SK-N-SH (cell line): ENCODE results near the gene GSTA1. TPM values are rescaled to one million over a fixed set of nuclear protein-coding genes. Genes with fewer than 3 reads are reported as not detected.
"Not testable (repeated sequence)": the region's sequence is repeated elsewhere in the genome, so short reads cannot be mapped to it uniquely, and the experiment has no call there.

ENCODE experiments used
- CTCF ChIA-PET: fragments of 300-600, 350-600 bp; formaldehyde crosslinking; extraction: SDS; loops from one replicate; lab custom pipeline; 2021; lab: Yijun Ruan, JAX
- POLR2A ChIA-PET: fragments of 350-600 bp; sonication (Branson Sonifier 250); formaldehyde crosslinking; extraction: SDS; loops from one replicate; lab custom pipeline; 2020; ENCODE audit warnings: antibody characterized with exemption, inconsistent platforms; lab: Yijun Ruan, JAX
- DNase-seq: peaks from one replicate; pipeline ENCODE4 v3.0.0; 2012
- H2AFZ ChIP-seq: fragments of 200-600 bp; sonication (generic); 2 replicates; pipeline ENCODE4 v1.8.1; 2016; ENCODE audit warnings: antibody characterized with exemption, mild to moderate bottlenecking, low read depth
- H3F3A ChIP-seq: fragments of 200-600 bp; sonication (generic); replicated peaks from 2 replicates; pipeline ENCODE3; 2016; ENCODE audit warnings: antibody characterized with exemption, mild to moderate bottlenecking; ENCODE audit not compliant: insufficient read depth
- H3K27ac ChIP-seq, 2 experiments: fragments of 200-500 bp in 1 of 2; fragments of 200-600 bp in 1 of 2; sonication (Bioruptor generic) in 1 of 2; sonication (generic), shearing (Covaris generic) in 1 of 2; 2 replicates each; pipeline versions ENCODE4 v1.5.1 to v1.6.1; 2014 to 2016; ENCODE audit warnings: low read depth in 2 of 2, inconsistent platforms in 1 of 2, low read length in 1 of 2, mild to moderate bottlenecking in 1 of 2, mixed read lengths in 1 of 2
- H3K27me3 ChIP-seq: fragments of 200-600 bp; sonication (generic), shearing (Covaris generic); 2 replicates; pipeline ENCODE4 v1.6.1; 2016; ENCODE audit warnings: mixed run types; ENCODE audit not compliant: insufficient read depth
- H3K36me3 ChIP-seq, 2 experiments: fragments of 200-500 bp in 1 of 2; fragments of 200-600 bp in 1 of 2; sonication (Bioruptor generic) in 1 of 2; sonication (generic) in 1 of 2; replicated peaks in 1 of 2; 2 replicates each; pipeline versions ENCODE3 to v1.5.1; 2014 to 2016; ENCODE audit warnings: low read length in 1 of 2, mild to moderate bottlenecking in 1 of 2; ENCODE audit not compliant: insufficient read depth in 2 of 2, control insufficient read depth in 1 of 2
- H3K4me1 ChIP-seq, 2 experiments: fragments of 200-500 bp in 1 of 2; fragments of 200-600 bp in 1 of 2; sonication (Bioruptor generic) in 1 of 2; sonication (generic), shearing (Covaris generic) in 1 of 2; 2 replicates each; pipeline versions ENCODE4 v1.5.1 to v1.6.1; 2014 to 2016; ENCODE audit warnings: low read depth in 1 of 2, low read length in 1 of 2, mixed run types in 1 of 2; ENCODE audit not compliant: insufficient read depth in 2 of 2, control insufficient read depth in 1 of 2
- H3K4me2 ChIP-seq: fragments of 200-600 bp; sonication (generic), shearing (Covaris generic); 2 replicates; pipeline ENCODE4 v1.6.1; 2017; ENCODE audit warnings: mixed run types
- H3K4me3 ChIP-seq, 2 experiments: fragments of 200-500 bp in 1 of 2; fragments of 200-600 bp in 1 of 2; sonication (Bioruptor generic) in 1 of 2; sonication (generic), shearing (Covaris generic) in 1 of 2; 2 replicates each; pipeline versions ENCODE4 v1.5.1 to v1.8.1; 2014 to 2016; ENCODE audit warnings: low read depth in 2 of 2, inconsistent platforms in 1 of 2, low read length in 1 of 2, mild to moderate bottlenecking in 1 of 2, mixed read lengths in 1 of 2, moderate library complexity in 1 of 2
- H3K79me2 ChIP-seq: fragments of 200-600 bp; sonication (generic); 2 replicates; pipeline ENCODE4 v1.8.1; 2017; ENCODE audit warnings: mild to moderate bottlenecking; ENCODE audit not compliant: insufficient read depth
- H3K9ac ChIP-seq: fragments of 200-600 bp; sonication (generic); 2 replicates; pipeline ENCODE4 v1.6.1; 2017; ENCODE audit warnings: mixed run types
- H3K9me2 ChIP-seq: fragments of 200-600 bp; sonication (generic); 2 replicates; pipeline ENCODE4 v1.6.1; 2017; ENCODE audit warnings: mixed run types
- H3K9me3 ChIP-seq: fragments of 200-600 bp; sonication (generic); 2 replicates; pipeline ENCODE4 v1.6.1; 2017; ENCODE audit warnings: mixed run types, mild to moderate bottlenecking, moderate library complexity
- H4K20me1 ChIP-seq: fragments of 200-600 bp; sonication (generic); 2 replicates; pipeline ENCODE4 v1.6.1; 2017; ENCODE audit warnings: mild to moderate bottlenecking, mixed run types; ENCODE audit not compliant: insufficient read depth
- CHD2 ChIP-seq: fragments of 150-350 bp; IDR thresholded peaks from 2 replicates; pipeline ENCODE4 v1.6.1; 2018; ENCODE audit warnings: low read length; ENCODE audit not compliant: partially characterized antibody
- ELF1 ChIP-seq: IDR thresholded peaks from 2 replicates; pipeline ENCODE4 v1.4.0; 2012
- EP300 ChIP-seq, 2 experiments: IDR thresholded peaks; 2 replicates each; pipeline versions ENCODE4 v1.4.0 to v1.6.1; 2012; ENCODE audit warnings: borderline replicate concordance in 1 of 2, low read depth in 1 of 2, low read length in 1 of 2
- FOSL2 ChIP-seq: IDR thresholded peaks from 2 replicates; pipeline ENCODE4 v1.4.0; 2012; ENCODE audit warnings: low read depth, mild to moderate bottlenecking, moderate library complexity, borderline replicate concordance
- FOXJ3 ChIP-seq: sonication (generic); formaldehyde crosslinking; IDR thresholded peaks from 2 replicates; pipeline ENCODE4 v1.5.1; 2020; ENCODE audit warnings: mild to moderate bottlenecking, missing genetic modification reagents
- FOXM1 ChIP-seq: IDR thresholded peaks from 2 replicates; pipeline ENCODE4 v1.4.0; 2012; ENCODE audit warnings: low read depth, mild to moderate bottlenecking
- JUND ChIP-seq: IDR thresholded peaks from 2 replicates; pipeline ENCODE4 v1.4.0; 2012
- NFIC ChIP-seq: IDR thresholded peaks from 2 replicates; pipeline ENCODE4 v1.4.0; 2012; ENCODE audit warnings: borderline replicate concordance
- RAD21 ChIP-seq: IDR thresholded peaks from 2 replicates; pipeline ENCODE4 v1.6.1; 2012; ENCODE audit warnings: mild to moderate bottlenecking, low read length
- REST ChIP-seq: IDR thresholded peaks from 2 replicates; pipeline ENCODE4 v1.6.1; 2012; ENCODE audit warnings: mild to moderate bottlenecking, low read depth, low read length, moderate library complexity
- RXRA ChIP-seq: IDR thresholded peaks from 2 replicates; pipeline ENCODE4 v1.4.0; 2012; ENCODE audit warnings: low read depth, mild to moderate bottlenecking, borderline replicate concordance
- TEAD4 ChIP-seq: IDR thresholded peaks from 2 replicates; pipeline ENCODE4 v1.4.0; 2012; ENCODE audit warnings: mild to moderate bottlenecking, borderline replicate concordance; ENCODE audit not compliant: insufficient read depth
- USF1 ChIP-seq: IDR thresholded peaks from 2 replicates; pipeline ENCODE4 v1.4.0; 2012; ENCODE audit warnings: low read depth, borderline replicate concordance
- YY1 ChIP-seq: IDR thresholded peaks from 2 replicates; pipeline ENCODE4 v1.4.0; 2012; ENCODE audit warnings: low read depth, mild to moderate bottlenecking
- WGBS: methylation state at CpG from one replicate; pipeline ENCODE4 v1.1.6; 2017; ENCODE audit warnings: low lambda C conversion rate; 5-methylcytosine and 5-hydroxymethylcytosine counted together
- polyA plus RNA-seq, 3 experiments: library from polyadenylated mRNA; depleted of rRNA; stranded (reverse); fragments of >200 nt; gene quantifications; 2 replicates each; pipeline ENCODE4 v1.2.3, GENCODE V29; 2012

Gene GSTA1
- polyA plus RNA-seq, 1 of the 3 experiments (the other 2 are of a cell fraction) = not detected

DNA sequence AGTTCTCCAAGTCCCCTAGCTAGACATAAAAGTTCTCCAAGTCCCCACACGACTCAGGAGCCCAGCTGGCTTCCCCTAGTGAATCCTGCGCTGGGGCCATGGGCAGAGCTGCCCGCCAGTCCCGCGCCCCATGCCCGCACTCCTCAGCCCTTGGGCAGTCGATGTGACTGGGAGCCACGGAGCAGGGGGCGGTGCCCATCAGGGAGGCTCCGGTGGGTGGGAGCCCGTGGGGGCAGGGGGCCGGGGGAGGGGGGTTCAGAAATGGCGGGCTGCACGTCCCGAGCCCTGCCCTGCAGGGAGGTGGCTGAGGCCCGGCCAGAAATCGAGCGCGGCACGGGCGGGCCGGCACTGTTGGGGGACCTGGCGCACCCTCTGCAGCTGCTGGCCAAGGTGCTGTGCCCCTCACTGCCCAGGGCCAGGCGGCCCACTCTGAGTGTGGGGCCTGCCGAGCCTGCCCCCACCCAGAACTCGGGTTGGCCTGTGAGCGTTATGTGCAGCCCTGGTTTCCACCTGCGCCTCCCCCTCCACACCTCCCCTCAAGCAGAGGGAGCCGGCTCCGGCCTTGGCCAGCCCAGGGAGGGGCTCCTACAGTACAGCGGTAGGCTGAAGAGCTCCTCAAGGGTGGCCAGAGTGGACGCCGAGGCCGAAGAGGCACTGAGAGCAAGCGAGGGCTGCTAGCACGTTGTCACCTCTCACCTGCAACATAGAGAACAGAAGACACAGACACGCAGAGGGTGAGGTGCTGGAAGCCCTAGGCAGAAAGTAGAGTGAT is 25.6 kb upstream of the GSTA1 start:
- H3K4me3 ChIP-seq = no peak overlapping the region
- no peak overlapping the region for H2AFZ ChIP-seq
- H3K4me1 ChIP-seq = no peaks in the 10 kb centered on the region
- DNase-seq = no peak
- H3K9me2 ChIP-seq = no peaks in the 10 kb centered on the region
- no peaks in the 10 kb centered on the region for H3F3A ChIP-seq
- H3K36me3 ChIP-seq = no peaks in the 10 kb centered on the region
- WGBS = 22% methylated on average over 13 of the region's 37 CpGs
- no peak overlapping the region for H3K27ac ChIP-seq
- peaks cover 7% of the 10 kb centered on the region; the same call in 1 of the 2 replicates for H3K27me3 ChIP-seq
- ChIA-PET POLR2A (no interaction called here), CTCF (interaction anchor here (0.7 kb wide), 1 partner anchor 13 kb away, joined by 3 read pairs; no protein-coding TSS in a partner anchor)
- H3K79me2 ChIP-seq = no peaks in the 10 kb centered on the region
- no peaks in the 10 kb centered on the region for H4K20me1 ChIP-seq
- H3K9me3 ChIP-seq = no peaks in the 10 kb centered on the region
- H3K9ac ChIP-seq = no peak overlapping the region
- TF ChIP-seq RAD21 (no peak), USF1 (no peak), FOXJ3 (no peak), NFIC (no peak), RXRA (no peak), ELF1 (no peak), FOSL2 (no peak), REST (no peak), YY1 (no peak), FOXM1 (no peak), TEAD4 (no peak), CHD2 (no peak), JUND (no peak), EP300 (IDR thresholded peaks at IDR 0.05; ENCODE audit: borderline replicate concordance in 1 of 2, low read depth in 1 of 2, low read length in 1 of 2) (no peak)
- H3K4me2 ChIP-seq = no peak overlapping the region

DNA sequence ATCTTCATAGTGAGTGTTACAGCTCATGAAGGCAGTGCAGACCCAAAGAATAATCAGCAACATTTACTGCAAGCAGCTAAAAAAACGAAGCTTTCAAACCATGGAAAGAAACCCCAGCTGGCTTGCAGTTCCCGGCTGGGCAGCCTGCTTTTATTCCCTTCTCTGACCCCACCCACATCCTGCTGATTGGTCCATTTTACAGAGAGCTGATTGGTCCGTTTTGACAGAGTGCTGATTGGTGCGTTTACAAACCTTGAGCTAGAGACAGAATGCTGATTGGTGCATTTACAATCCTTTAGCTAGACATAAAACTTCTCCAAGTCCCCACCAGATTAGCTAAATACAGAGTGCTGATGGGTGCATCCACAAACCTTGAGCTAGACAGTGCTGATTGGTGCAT is 25.0 kb upstream of the GSTA1 start:
- H3F3A ChIP-seq, H3K36me3 ChIP-seq, H3K4me3 ChIP-seq, H3K27me3 ChIP-seq, H3K9me3 ChIP-seq, H3K79me2 ChIP-seq, H3K9me2 ChIP-seq, H2AFZ ChIP-seq, H3K27ac ChIP-seq, POLR2A ChIA-PET, DNase-seq, H3K9ac ChIP-seq, H4K20me1 ChIP-seq, H3K4me1 ChIP-seq, H3K4me2 ChIP-seq: not testable (repeated sequence)
- WGBS = 16% methylated on average over 4 of the region's 4 CpGs
- CTCF ChIA-PET = interaction anchor here (0.7 to 0.9 kb wide), 2 partner anchors 9 to 13 kb away, joined by 3 read pairs; no protein-coding TSS in a partner anchor

DNA sequence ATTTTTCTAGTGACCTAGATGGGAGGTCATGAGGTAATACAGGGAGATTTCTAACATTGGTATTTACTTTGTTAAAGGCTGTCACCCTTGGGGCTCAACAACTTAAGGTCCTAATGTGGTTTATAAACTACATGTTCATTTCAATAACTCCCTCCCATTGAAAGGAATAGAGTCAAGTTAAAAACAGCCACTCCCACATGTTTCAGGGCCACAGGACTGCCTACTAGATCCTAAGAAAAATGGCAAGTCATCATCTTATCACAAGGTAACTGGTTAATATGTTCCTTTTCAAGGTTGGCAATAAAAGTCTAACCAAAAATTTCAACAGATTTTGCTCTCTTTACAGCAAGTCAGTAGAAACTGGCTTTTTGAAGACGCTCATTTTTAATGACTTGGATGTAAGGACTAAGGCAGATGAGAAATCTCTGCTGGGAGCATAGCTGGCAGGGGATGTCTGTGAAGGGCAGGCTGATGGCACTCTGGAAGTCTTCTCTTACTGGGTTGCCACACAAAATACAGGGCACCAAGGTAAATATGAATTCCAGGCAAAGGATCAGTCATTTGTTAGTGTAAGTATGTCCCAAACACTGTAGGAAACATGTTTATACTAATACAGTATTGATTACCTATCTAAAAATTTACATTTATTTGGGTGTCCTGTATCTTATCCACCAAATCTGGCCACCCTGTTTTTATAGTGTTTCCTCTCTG is 23.6 kb upstream of the GSTA1 start:
- H3K4me1 ChIP-seq, H3K79me2 ChIP-seq, H3K27me3 ChIP-seq, H2AFZ ChIP-seq, H3K36me3 ChIP-seq, DNase-seq, H3F3A ChIP-seq, CTCF ChIA-PET, H3K27ac ChIP-seq, H3K9me3 ChIP-seq, POLR2A ChIA-PET, H3K9ac ChIP-seq, H4K20me1 ChIP-seq, H3K4me2 ChIP-seq, H3K4me3 ChIP-seq, H3K9me2 ChIP-seq: not testable (repeated sequence)
- WGBS = 0% methylated on average over 1 of the region's 1 CpG
